ENCODE results near the gene GPLD1. TPM values are rescaled to one million over a fixed set of nuclear protein-coding genes. Genes with fewer than 3 reads are reported as not detected.

The GPLD1 gene, protein sequence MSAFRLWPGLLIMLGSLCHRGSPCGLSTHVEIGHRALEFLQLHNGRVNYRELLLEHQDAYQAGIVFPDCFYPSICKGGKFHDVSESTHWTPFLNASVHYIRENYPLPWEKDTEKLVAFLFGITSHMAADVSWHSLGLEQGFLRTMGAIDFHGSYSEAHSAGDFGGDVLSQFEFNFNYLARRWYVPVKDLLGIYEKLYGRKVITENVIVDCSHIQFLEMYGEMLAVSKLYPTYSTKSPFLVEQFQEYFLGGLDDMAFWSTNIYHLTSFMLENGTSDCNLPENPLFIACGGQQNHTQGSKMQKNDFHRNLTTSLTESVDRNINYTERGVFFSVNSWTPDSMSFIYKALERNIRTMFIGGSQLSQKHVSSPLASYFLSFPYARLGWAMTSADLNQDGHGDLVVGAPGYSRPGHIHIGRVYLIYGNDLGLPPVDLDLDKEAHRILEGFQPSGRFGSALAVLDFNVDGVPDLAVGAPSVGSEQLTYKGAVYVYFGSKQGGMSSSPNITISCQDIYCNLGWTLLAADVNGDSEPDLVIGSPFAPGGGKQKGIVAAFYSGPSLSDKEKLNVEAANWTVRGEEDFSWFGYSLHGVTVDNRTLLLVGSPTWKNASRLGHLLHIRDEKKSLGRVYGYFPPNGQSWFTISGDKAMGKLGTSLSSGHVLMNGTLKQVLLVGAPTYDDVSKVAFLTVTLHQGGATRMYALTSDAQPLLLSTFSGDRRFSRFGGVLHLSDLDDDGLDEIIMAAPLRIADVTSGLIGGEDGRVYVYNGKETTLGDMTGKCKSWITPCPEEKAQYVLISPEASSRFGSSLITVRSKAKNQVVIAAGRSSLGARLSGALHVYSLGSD
- total RNA-seq = under 1 TPM; 0.51 to 0.72 TPM

DNA sequence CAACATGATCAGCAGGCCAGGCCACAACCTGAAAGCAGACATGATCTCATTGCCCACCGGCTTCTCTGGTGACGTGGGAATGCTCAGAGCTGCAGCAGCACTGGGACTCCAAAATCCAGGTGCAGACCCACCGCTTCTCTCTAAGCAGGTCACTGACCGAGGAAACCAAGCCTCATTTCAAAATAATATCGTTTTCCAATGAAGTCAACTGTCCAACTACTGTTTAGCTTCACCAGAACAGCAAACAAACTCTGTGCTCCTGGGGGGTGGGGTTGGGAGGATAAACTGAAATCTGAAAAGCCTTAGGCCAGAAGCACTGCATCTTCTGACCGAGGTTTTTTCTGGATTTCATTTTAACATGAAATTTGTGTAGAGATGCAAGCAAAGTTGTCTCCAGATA is at the start of gene GPLD1:
Gene GPLD1 (minus strand): TSS at position 109 of the 400 bp plus-strand sequence. CDS start 67 bp downstream, at position 42.
- ChIA-PET POLR2A (no interaction called here), CTCF (no interaction called here)
- ATAC-seq (no peak), DNase-seq (no peak)
- Mint-ChIP-seq H3K27ac (no peak within 1 kb of the TSS), H3K27me3 (no peaks in the 10 kb centered on the region), H3K36me3 (ENCODE audit: low read depth) (no peaks in the 10 kb centered on the region), H3K4me1 (ENCODE audit: low read depth) (peaks cover 9% of the 10 kb centered on the region), H3K9me3 (no peaks in the 10 kb centered on the region), H3K4me3 (no peak within 1 kb of the TSS)
- intact Hi-C loops (cut with micrococcal nuclease) = no loop called here
- TF ChIP-seq, protein P1, sequence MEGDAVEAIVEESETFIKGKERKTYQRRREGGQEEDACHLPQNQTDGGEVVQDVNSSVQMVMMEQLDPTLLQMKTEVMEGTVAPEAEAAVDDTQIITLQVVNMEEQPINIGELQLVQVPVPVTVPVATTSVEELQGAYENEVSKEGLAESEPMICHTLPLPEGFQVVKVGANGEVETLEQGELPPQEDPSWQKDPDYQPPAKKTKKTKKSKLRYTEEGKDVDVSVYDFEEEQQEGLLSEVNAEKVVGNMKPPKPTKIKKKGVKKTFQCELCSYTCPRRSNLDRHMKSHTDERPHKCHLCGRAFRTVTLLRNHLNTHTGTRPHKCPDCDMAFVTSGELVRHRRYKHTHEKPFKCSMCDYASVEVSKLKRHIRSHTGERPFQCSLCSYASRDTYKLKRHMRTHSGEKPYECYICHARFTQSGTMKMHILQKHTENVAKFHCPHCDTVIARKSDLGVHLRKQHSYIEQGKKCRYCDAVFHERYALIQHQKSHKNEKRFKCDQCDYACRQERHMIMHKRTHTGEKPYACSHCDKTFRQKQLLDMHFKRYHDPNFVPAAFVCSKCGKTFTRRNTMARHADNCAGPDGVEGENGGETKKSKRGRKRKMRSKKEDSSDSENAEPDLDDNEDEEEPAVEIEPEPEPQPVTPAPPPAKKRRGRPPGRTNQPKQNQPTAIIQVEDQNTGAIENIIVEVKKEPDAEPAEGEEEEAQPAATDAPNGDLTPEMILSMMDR (IDR thresholded peaks at IDR 0.05) = no peak

DNA sequence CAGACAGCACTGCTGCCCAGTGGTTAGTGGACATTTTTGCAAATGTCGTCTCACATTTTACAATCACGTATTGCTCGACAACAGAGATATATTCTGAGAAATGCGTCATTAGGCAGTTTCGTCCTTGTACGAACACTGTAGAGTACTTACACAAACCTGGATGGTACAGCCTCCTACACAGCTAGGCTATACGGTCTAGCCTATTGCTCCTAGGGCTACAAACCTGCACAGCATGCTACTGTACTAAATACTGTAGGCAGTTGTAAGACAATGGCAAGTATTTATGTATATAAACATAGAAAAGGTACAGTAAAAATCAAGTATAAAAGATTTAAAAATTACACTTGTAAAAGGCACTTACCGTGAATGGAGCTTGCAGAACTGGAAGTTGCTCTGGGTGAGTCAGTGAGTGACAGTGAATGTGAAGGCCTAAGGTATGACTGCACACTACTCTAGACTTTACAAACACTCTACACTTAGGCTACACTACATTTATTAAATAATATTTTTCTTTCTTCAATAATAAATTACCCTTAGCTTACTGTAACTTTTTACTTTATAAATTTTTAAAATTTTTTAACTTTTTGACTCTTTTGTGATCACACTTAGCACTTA is 48.5 kb upstream of the GPLD1 start:
- ChIA-PET POLR2A (interaction anchor here (1.0 kb wide), 1 partner anchor 82 kb away, joined by 3 read pairs; no protein-coding TSS in a partner anchor), CTCF (interaction anchor here (1.8 kb wide), 1 partner anchor 9 kb away, joined by 7 read pairs; no protein-coding TSS in a partner anchor)
- Mint-ChIP-seq H3K27ac (no peak overlapping the region), H3K36me3 (ENCODE audit: low read depth) (peaks cover 7% of the 10 kb centered on the region), H3K4me1 (ENCODE audit: low read depth) (no peaks in the 10 kb centered on the region), H3K9me3 (no peaks in the 10 kb centered on the region), H3K4me3 (no peak overlapping the region), H3K27me3 (no peaks in the 10 kb centered on the region)
- ATAC-seq (no peak), DNase-seq (no peak)
- intact Hi-C loops (cut with micrococcal nuclease) = no loop called here
- TF ChIP-seq, protein P1 (IDR thresholded peaks at IDR 0.05) = no peak

DNA sequence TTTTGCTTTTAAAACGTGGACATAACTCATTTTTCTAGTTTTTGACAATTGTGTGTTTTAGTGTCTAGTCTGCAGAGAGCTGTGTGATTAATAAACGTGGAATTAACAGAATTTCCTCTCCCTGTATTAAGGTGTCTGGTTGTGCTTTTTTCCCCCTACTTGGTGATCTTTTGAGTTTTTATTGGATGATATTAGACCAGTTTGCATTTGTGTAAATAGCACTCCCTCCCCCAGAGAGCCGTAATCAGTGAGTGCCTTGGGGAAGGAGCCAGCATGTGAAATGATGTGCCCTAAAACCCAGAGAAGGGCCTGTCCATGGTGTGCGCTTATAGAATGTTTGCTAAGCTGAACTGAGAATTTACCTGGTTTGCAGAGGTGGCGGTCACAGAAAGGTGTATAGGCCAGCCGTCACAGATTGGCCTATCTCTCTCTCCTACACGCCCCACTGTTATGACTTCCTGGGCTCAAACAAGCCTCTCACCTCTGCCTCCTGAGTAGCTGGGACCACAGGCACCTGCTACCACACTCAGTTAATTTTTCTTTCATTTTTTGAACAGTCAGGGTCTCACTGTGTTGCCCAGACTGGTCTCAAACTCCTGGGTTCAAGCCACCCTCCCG is 47.8 kb upstream of the GPLD1 start:
- TF ChIP-seq, protein P1 (IDR thresholded peaks at IDR 0.05) = no peak
- ChIA-PET POLR2A (no interaction called here), CTCF (interaction anchor here (0.7 to 1.6 kb wide), 3 partner anchors 10 to 107 kb away, joined by 3 to 4 read pairs (median 3); no protein-coding TSS in a partner anchor)
- DNase-seq (no peak), ATAC-seq (no peak)
- H3K27me3 Mint-ChIP-seq = no peaks in the 10 kb centered on the region
- no peaks in the 10 kb centered on the region for H3K4me1 Mint-ChIP-seq (ENCODE audit: low read depth)
- H3K27ac Mint-ChIP-seq = no peak overlapping the region
- no peaks in the 10 kb centered on the region for H3K9me3 Mint-ChIP-seq
- H3K36me3 Mint-ChIP-seq (ENCODE audit: low read depth) = peaks cover 9% of the 10 kb centered on the region
- intact Hi-C loops (cut with micrococcal nuclease) = no loop called here
- no peak overlapping the region for H3K4me3 Mint-ChIP-seq

DNA sequence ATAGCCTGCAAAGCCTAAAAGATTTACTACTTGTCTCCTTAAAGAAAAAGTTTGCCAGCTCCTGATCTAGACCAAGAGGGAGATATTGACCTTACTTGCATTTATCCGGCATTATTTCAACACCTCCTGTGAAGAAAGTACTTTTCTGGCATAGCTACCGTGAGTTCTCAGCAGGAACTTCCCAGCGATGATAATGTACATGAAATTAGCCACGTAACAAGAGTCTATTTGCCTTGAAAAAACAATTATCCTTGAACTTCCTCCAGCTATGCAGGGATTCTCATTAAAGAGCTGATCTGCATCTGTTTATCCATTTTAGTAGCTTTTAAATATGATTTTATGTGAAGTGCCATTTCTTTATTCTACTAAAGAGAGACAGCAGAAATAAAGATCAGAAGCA is 47.1 kb upstream of the GPLD1 start:
- TF ChIP-seq, protein P1 (IDR thresholded peaks at IDR 0.05) = no peak
- Mint-ChIP-seq H3K27ac (no peak overlapping the region), H3K9me3 (no peaks in the 10 kb centered on the region), H3K4me3 (no peak overlapping the region), H3K4me1 (ENCODE audit: low read depth) (no peaks in the 10 kb centered on the region), H3K27me3 (no peaks in the 10 kb centered on the region), H3K36me3 (ENCODE audit: low read depth) (peaks cover 13% of the 10 kb centered on the region)
- ATAC-seq = no peak
- intact Hi-C loops (cut with micrococcal nuclease) = no loop called here
- ChIA-PET CTCF (interaction anchor here (0.7 to 1.6 kb wide), 6 partner anchors 11 to 106 kb away, joined by 3 to 4 read pairs (median 3); no protein-coding TSS in a partner anchor), POLR2A (no interaction called here)
- no peak for DNase-seq

Data from activated CD8-positive, alpha-beta T cell treated with anti-CD3 and anti-CD28 coated beads for 36 hours (primary cell).